VCaP (cell line): ENCODE measurements around the gene GRIK4.

Experiments used
- H3K27ac ChIP-seq: fragments of 450-650 bp; 2 replicates; pipeline ENCODE4 v1.5.1; 2017
- CTCF ChIP-seq: fragments of 450-650 bp; conservative IDR thresholded peaks from 2 replicates; pipeline ENCODE4 v1.5.1; 2017; ENCODE audit warnings: mild to moderate bottlenecking, moderate library complexity

GRIK4 gene

DNA sequence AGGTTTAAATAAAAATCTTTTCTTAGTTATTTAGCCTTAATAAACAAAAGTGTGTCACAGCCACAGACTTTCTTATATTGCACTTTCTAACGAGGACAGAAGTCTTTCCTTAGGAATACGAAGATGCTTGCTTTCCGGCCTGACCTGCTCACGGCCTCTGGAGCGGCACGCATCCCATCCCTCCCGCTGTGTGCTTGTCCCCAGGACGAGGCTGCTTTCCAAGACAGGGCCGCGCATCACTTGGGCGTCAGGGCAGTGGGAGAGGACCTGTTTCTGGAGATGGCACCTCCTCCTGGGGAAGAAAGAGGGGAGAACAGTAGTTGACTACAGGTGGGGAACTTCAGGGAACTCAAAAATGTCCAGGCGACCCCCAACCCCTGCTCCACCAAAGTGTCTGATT lies 26.4 kb downstream of the GRIK4 start:
- no peak overlapping the region for H3K27ac ChIP-seq
- no peak for TF ChIP-seq CTCF

DNA sequence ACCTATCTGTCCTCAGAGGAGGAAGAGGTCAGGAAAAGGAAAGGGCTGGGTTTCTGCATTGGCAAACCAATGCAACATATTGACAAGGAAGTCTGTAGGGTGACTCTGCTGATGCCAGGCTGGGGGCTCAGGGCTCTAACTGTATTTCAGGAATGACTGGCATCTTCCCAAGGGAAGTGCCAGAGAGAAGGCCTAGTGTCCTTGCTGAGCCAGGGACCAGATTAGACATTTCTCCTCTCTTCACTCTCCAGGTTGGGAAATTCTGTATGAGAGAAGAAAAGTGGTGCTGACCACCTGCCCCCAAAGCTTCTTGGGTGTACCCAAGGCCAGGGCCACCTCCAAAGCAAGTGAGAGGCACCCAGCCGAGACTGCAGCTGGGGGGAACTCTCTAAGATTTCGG lies 27.2 kb downstream of the GRIK4 start:
- TF ChIP-seq CTCF, result no peak
- H3K27ac ChIP-seq, result no peak overlapping the region

- no peak overlapping the region for H3K27ac ChIP-seq
- no peak for TF ChIP-seq CTCF
Observed at GRCh38 chr11:120539667-120540369, 28.3 kb downstream of the GRIK4 start.

DNA sequence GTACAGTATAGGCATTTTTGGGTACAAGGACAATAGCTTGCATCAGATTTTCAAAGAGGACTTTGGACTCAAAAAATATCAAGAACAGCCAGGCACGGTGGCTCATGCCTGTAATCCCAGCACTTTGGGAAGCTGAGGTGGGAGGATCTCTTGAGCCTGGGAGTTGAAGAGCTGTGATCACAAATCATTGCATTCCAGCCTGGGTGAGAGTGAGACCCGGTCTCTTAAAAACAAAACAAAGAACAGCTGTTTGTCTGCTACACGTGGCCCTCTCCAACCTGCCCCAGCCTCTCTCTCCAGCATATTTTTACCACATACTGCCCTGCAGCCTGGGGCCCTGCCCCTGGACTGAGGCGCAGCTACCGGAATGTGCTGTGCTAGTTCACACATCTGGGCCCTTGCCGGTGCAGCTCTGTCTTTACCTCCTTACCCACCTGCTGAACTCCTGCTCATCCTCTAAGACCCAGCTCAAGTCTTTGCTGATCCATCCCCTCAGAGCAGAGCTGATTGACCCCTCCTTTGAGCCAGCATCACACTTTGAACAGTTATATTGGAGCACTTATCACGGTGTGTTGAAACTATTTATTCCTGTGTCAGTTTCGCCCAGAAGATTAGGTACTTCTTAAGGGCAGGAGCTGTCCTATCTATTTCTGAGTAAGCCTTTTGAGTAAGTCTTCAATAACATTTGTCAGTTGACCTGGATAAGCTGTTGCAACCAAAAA lies 29.4 kb downstream of the GRIK4 start:
- TF ChIP-seq CTCF, result no peak
- H3K27ac ChIP-seq, result no peak overlapping the region

GRCh38 chr11:120543521-120544215 lies 32.1 kb downstream of the GRIK4 start:
- TF ChIP-seq CTCF, result no peak
- H3K27ac ChIP-seq, result no peak overlapping the region

- H3K27ac ChIP-seq, result no peak overlapping the region
- TF ChIP-seq CTCF, result no peak
Observed at GRCh38 chr11:120545813-120546212, 34.3 kb downstream of the GRIK4 start.
